NCI-H2081 treated with DMSO at 0.1 percent for 48 hours (cell line): ENCODE data around the gene KLHDC10.
A peak's percentile ranks its signal among the peaks of the same experiment; 100 is the strongest.
"Not testable (repeated sequence)": the region's sequence is repeated elsewhere in the genome, so short reads cannot be mapped to it uniquely, and the experiment has no call there.

Experiments used
- DNase-seq: peaks from one replicate; lab custom pipeline; 2025; lab: John Stamatoyannopoulos, UW

The KLHDC10 gene

GRCh38 chr7:130079846-130080394 is 9.6 kb downstream of the KLHDC10 start:
- DNase-seq: no peak

GRCh38 chr7:130083497-130083896 is 13.2 kb downstream of the KLHDC10 start:
- not testable (repeated sequence) for DNase-seq

GRCh38 chr7:130084037-130084875 is 13.9 kb downstream of the KLHDC10 start:
- no peak for DNase-seq

GRCh38 chr7:130085235-130085634 is 14.9 kb downstream of the KLHDC10 start:
- DNase-seq: not testable (repeated sequence)

GRCh38 chr7:130086938-130087337 is 16.6 kb downstream of the KLHDC10 start:
- no peak for DNase-seq

GRCh38 chr7:130087364-130087763 is 17.0 kb downstream of the KLHDC10 start:
- no peak for DNase-seq

- DNase-seq: no peak
Observed at GRCh38 chr7:130090745-130091532, 20.6 kb downstream of the KLHDC10 start.

GRCh38 chr7:130091999-130092398 is 21.7 kb downstream of the KLHDC10 start:
- DNase-seq: no peak

GRCh38 chr7:130092598-130092997 is 22.3 kb downstream of the KLHDC10 start:
- DNase-seq: no peak

- DNase-seq: no peak
Observed at GRCh38 chr7:130095812-130096211, 25.5 kb downstream of the KLHDC10 start.

GRCh38 chr7:130096243-130096827 is 26.0 kb downstream of the KLHDC10 start:
- peak; percentile 30 for DNase-seq

GRCh38 chr7:130099331-130099730 is 29.0 kb downstream of the KLHDC10 start:
- no peak for DNase-seq

GRCh38 chr7:130102588-130102987 is 32.3 kb downstream of the KLHDC10 start:
- no peak for DNase-seq

GRCh38 chr7:130107949-130108674 is 37.8 kb downstream of the KLHDC10 start:
- no peak for DNase-seq

GRCh38 chr7:130108809-130109208 is 38.5 kb downstream of the KLHDC10 start:
- DNase-seq: no peak

- no peak for DNase-seq
Observed at GRCh38 chr7:130112093-130112492, 41.8 kb downstream of the KLHDC10 start.

GRCh38 chr7:130112662-130113425 is 42.5 kb downstream of the KLHDC10 start:
- DNase-seq: no peak

GRCh38 chr7:130113426-130113805 is 43.1 kb downstream of the KLHDC10 start:
- not testable (repeated sequence) for DNase-seq

- no peak for DNase-seq
Observed at GRCh38 chr7:130113887-130114286, 43.6 kb downstream of the KLHDC10 start.

- no peak for DNase-seq
Observed at GRCh38 chr7:130114374-130114773, 44.0 kb downstream of the KLHDC10 start.

GRCh38 chr7:130114776-130115175 is 44.4 kb downstream of the KLHDC10 start:
- DNase-seq: no peak
